Endothelial cell of umbilical vein (primary cell): ENCODE results near the gene FYN. TPM values are rescaled to one million over a fixed set of nuclear protein-coding genes. Genes with fewer than 3 reads are reported as not detected.

Source experiments
- BruUV-seq: library from RNA; stranded (reverse); fragments of 400-500 nt; replicated peaks from 2 replicates; lab custom pipeline; 2021; lab: Mats Ljungman, UMichigan
- CTCF ChIA-PET: fragments of 300-600, 350-600 bp; sonication (Branson Sonifier 250); formaldehyde crosslinking; loops from one replicate; lab custom pipeline; 2021; ENCODE audit warnings: antibody characterized with exemption, inconsistent platforms; lab: Charles Lee
- POLR2A ChIA-PET: fragments of 300-600, 350-600 bp; sonication (Branson Sonifier 250); formaldehyde crosslinking; loops from one replicate; lab custom pipeline; 2021; ENCODE audit warnings: antibody characterized with exemption, inconsistent platforms; lab: Charles Lee
- DNase-seq: peaks from one replicate; pipeline ENCODE4 v3.0.0-alpha.2; 2011; ENCODE audit warnings: low read depth, low spot score
- FAIRE-seq: peaks from 2 replicates; lab custom pipeline; 2011; peaks lifted over from hg19 to GRCh38; lab: Jason Lieb, UNC
- H2AFZ ChIP-seq: 2 replicates; pipeline ENCODE4 v1.6.0; 2012; ENCODE audit warnings: low read depth, low read length, control low read depth, inconsistent platforms
- H3K27ac ChIP-seq: 2 replicates; pipeline ENCODE4 v1.5.1; 2011; ENCODE audit warnings: low read depth, mild to moderate bottlenecking, control low read depth, low read length, moderate library complexity; ENCODE audit not compliant: insufficient read depth
- H3K27me3 ChIP-seq, 2 experiments: 2 replicates each; pipeline versions ENCODE4 v1.6.0 to v1.6.1; 2011; ENCODE audit warnings: low read length in 2 of 2, mixed read lengths in 1 of 2; ENCODE audit not compliant: control insufficient read depth in 2 of 2, insufficient read depth in 2 of 2
- H3K36me3 ChIP-seq, 2 experiments: 2 replicates in 1 of 2; 3 replicates in 1 of 2; pipeline ENCODE4 v1.5.1; 2011; ENCODE audit warnings: low read length in 2 of 2, mild to moderate bottlenecking in 1 of 2, moderate library complexity in 1 of 2; ENCODE audit not compliant: control insufficient read depth in 2 of 2, insufficient read depth in 2 of 2; ENCODE audit errors: extremely low read depth in 1 of 2
- H3K4me1 ChIP-seq: 3 replicates; pipeline ENCODE4 v1.5.1; 2011; ENCODE audit warnings: mild to moderate bottlenecking, low read length; ENCODE audit not compliant: control insufficient read depth, insufficient read depth; ENCODE audit errors: extremely low read depth
- H3K4me2 ChIP-seq: 2 replicates; pipeline ENCODE4 v1.6.1; 2011; ENCODE audit warnings: low read length, control low read depth, mixed read lengths; ENCODE audit not compliant: insufficient read depth
- H3K4me3 ChIP-seq, 3 experiments: fragments of 200-600 bp in 1 of 3; sonication (generic), shearing (Covaris generic) in 1 of 3; replicated peaks in 1 of 3; 2 replicates each; pipeline ENCODE4 v1.5.1; 2011 to 2016; ENCODE audit warnings: control low read depth in 3 of 3, low read length in 3 of 3, mild to moderate bottlenecking in 2 of 3, inconsistent platforms in 1 of 3, low read depth in 1 of 3, moderate library complexity in 1 of 3; ENCODE audit not compliant: insufficient read depth in 1 of 3
- H3K79me2 ChIP-seq: 2 replicates; pipeline ENCODE4 v1.6.0; 2012; ENCODE audit warnings: low read length, inconsistent platforms; ENCODE audit not compliant: control insufficient read depth, insufficient read depth
- H3K9ac ChIP-seq: replicated peaks from 2 replicates; pipeline ENCODE3; 2011; ENCODE audit warnings: low read length, control low read depth; ENCODE audit not compliant: insufficient read depth; ENCODE audit errors: extremely low read depth
- H3K9me1 ChIP-seq: replicated peaks from 3 replicates; pipeline ENCODE4 v1.6.0; 2011; ENCODE audit warnings: mild to moderate bottlenecking, low read length; ENCODE audit not compliant: control insufficient read depth, insufficient read depth; ENCODE audit errors: extremely low read depth
- H3K9me3 ChIP-seq: replicated peaks from 2 replicates; pipeline ENCODE4 v1.5.1; 2012; ENCODE audit warnings: low read length, inconsistent platforms; ENCODE audit not compliant: control insufficient read depth, insufficient read depth
- H4K20me1 ChIP-seq: replicated peaks from 2 replicates; pipeline ENCODE3; 2011; ENCODE audit warnings: mild to moderate bottlenecking, low read length; ENCODE audit not compliant: control insufficient read depth, insufficient read depth; ENCODE audit errors: extremely low read depth
- FOS ChIP-seq: IDR thresholded peaks from 2 replicates; pipeline ENCODE4 v1.6.1; 2011; ENCODE audit warnings: mild to moderate bottlenecking, low read length, moderate library complexity, borderline replicate concordance; ENCODE audit not compliant: insufficient read depth
- GATA2 ChIP-seq: IDR thresholded peaks from 2 replicates; pipeline ENCODE4 v1.7.0; 2011; ENCODE audit warnings: low read depth, mild to moderate bottlenecking, moderate library complexity, mixed read lengths, low read length; ENCODE audit not compliant: insufficient read length, insufficient read depth
- JUN ChIP-seq: IDR thresholded peaks from 2 replicates; pipeline ENCODE4 v1.6.1; 2011; ENCODE audit warnings: borderline replicate concordance, low read depth; ENCODE audit not compliant: insufficient read length, insufficient read depth
- MAX ChIP-seq: IDR thresholded peaks from 2 replicates; pipeline ENCODE4 v1.6.1; 2011; ENCODE audit not compliant: insufficient read depth, insufficient read length
- MYC ChIP-seq: IDR thresholded peaks from one replicate; pipeline ENCODE4 v1.6.1; 2011; ENCODE audit warnings: mild to moderate bottlenecking, low read depth, low read length
- POLR2A ChIP-seq: IDR thresholded peaks from 2 replicates; pipeline ENCODE4 v1.6.1; 2012; ENCODE audit warnings: low read depth, mild to moderate bottlenecking, control low read depth, low read length
- POLR2AphosphoS5 ChIP-seq: IDR thresholded peaks from 2 replicates; pipeline ENCODE4 v1.6.1; 2012; ENCODE audit warnings: low read depth, mild to moderate bottlenecking, control low read depth, low read length, moderate library complexity; ENCODE audit not compliant: insufficient read depth
- dilution Hi-C: fragments of 300-500 bp; cut with MboI; formaldehyde crosslinking; loops from one replicate; pipeline ENCODE4 v1.15.0; 2019; ENCODE audit warnings: low sequenced_read_pairs; ENCODE audit not compliant: extremely low pct_ligation_motif_present
- intact Hi-C: fragments of 100-400 bp; cut with micrococcal nuclease; formaldehyde crosslinking; loops from one replicate; pipeline ENCODE4 v1.10.0; 2022
- polyA plus RNA-seq, 4 experiments: library from polyadenylated mRNA; depleted of rRNA in 3 of 4; stranded (reverse) in 3 of 4; unstranded in 1 of 4; fragments of >200 nt; gene quantifications; 2 replicates each; pipeline versions ENCODE4 v1.2.1 to v1.2.3, GENCODE V29; 2011 to 2012; ENCODE audit warnings: missing spikeins in 1 of 4
- total RNA-seq: library from RNA; stranded (reverse); gene quantifications from 2 replicates; pipeline ENCODE4 v1.2.3, GENCODE V29; 2021
- TF ChIP-seq, protein P1 (sequence below), 2 donors: IDR thresholded peaks; 1 replicate in 1 of 2; 2 replicates in 1 of 2; pipeline ENCODE4 v1.5.1; 2011; ENCODE audit warnings: low read length in 2 of 2, mild to moderate bottlenecking in 2 of 2, moderate library complexity in 2 of 2, control low read depth in 1 of 2, inconsistent platforms in 1 of 2, low read depth in 1 of 2; ENCODE audit not compliant: insufficient read depth in 1 of 2; ENCODE audit errors: extremely low read depth in 1 of 2

FYN gene
- total and polyA plus RNA-seq, 2 donors (not counting 3 experiments of a cell fraction or from before 2014, with no cell fraction given): 69.0 to 143 TPM

- peaks cover 20% of the 10 kb centered on the region for H3K4me1 ChIP-seq
- FAIRE-seq (peak; percentile 73), DNase-seq (no peak)
- H3K4me2 ChIP-seq: no peak overlapping the region
- H3K9me1 ChIP-seq: no peaks in the 10 kb centered on the region
- ChIA-PET CTCF (interaction anchor here (1.0 to 1.3 kb wide), 2 partner anchors 9 to 134 kb away, joined by 3 to 4 read pairs; no protein-coding TSS in a partner anchor), POLR2A (no interaction called here)
- H3K79me2 ChIP-seq: peaks cover 21% of the 10 kb centered on the region
- no peak overlapping the region for H3K27ac ChIP-seq
- no peaks in the 10 kb centered on the region for H3K36me3 ChIP-seq
- no peaks in the 10 kb centered on the region for H3K27me3 ChIP-seq
- no peak overlapping the region for H2AFZ ChIP-seq
- no peak overlapping the region for H3K9ac ChIP-seq
- TF ChIP-seq, protein P1, sequence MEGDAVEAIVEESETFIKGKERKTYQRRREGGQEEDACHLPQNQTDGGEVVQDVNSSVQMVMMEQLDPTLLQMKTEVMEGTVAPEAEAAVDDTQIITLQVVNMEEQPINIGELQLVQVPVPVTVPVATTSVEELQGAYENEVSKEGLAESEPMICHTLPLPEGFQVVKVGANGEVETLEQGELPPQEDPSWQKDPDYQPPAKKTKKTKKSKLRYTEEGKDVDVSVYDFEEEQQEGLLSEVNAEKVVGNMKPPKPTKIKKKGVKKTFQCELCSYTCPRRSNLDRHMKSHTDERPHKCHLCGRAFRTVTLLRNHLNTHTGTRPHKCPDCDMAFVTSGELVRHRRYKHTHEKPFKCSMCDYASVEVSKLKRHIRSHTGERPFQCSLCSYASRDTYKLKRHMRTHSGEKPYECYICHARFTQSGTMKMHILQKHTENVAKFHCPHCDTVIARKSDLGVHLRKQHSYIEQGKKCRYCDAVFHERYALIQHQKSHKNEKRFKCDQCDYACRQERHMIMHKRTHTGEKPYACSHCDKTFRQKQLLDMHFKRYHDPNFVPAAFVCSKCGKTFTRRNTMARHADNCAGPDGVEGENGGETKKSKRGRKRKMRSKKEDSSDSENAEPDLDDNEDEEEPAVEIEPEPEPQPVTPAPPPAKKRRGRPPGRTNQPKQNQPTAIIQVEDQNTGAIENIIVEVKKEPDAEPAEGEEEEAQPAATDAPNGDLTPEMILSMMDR (IDR thresholded peaks at IDR 0.05; ENCODE audit: extremely low read depth in 1 of 2, insufficient read depth in 1 of 2, low read depth in 1 of 2, low read length in 2 of 2): no peak
- TF ChIP-seq JUN (no peak), MYC (no peak), POLR2A (no peak), MAX (no peak), GATA2 (no peak), FOS (no peak), POLR2AphosphoS5 (no peak)
- no peaks in the 10 kb centered on the region for H3K9me3 ChIP-seq
- no TSS peak for BruUV-seq
- no peak overlapping the region for H3K4me3 ChIP-seq
- intact Hi-C loops: no loop called here
- dilution Hi-C loops: no loop called here
- peaks cover 5% of the 10 kb centered on the region for H4K20me1 ChIP-seq
Measured at GRCh38 chr6:111844376-111844775, 28.9 kb downstream of the FYN start.
